GM12878 (cell line): ENCODE results near the gene RET. TPM values are rescaled to one million over a fixed set of nuclear protein-coding genes. Genes with fewer than 3 reads are reported as not detected.

ENCODE experiments used
- ATAC-seq: fragments of 200-7000 bp; cut with Tn5 transposase; 3 replicates; pipeline ENCODE4 v1.9.1; 2020; ENCODE audit warnings: mild to moderate bottlenecking, moderate library complexity
- BruUV-seq: library from RNA; stranded (reverse); fragments of 400-500 nt; replicated peaks from 2 replicates; lab custom pipeline; 2021; lab: Mats Ljungman, UMichigan
- CTCF ChIA-PET: fragments of 300-600 bp; sonication (Branson Sonifier 250); formaldehyde crosslinking; extraction: SDS; loops from one replicate; lab custom pipeline; 2021; ENCODE audit warnings: inconsistent platforms; lab: Yijun Ruan, JAX
- POLR2A ChIA-PET: fragments of 350-600 bp; formaldehyde crosslinking; extraction: SDS; loops from one replicate; lab custom pipeline; 2021; ENCODE audit warnings: inconsistent platforms; lab: Charles Lee
- RAD21 ChIA-PET: fragments of 300-600 bp; sonication (Branson Sonifier 250); formaldehyde crosslinking; loops from one replicate; lab custom pipeline; 2023; ENCODE audit warnings: antibody characterized with exemption; ENCODE audit not compliant: unreplicated experiment; lab: Charles Lee
- SMC1A ChIA-PET: fragments of 300-600 bp; sonication (Branson Sonifier 250); formaldehyde crosslinking; loops from one replicate; lab custom pipeline; 2023; ENCODE audit not compliant: unreplicated experiment, uncharacterized antibody; lab: Charles Lee
- DNase-seq: peaks from one replicate; pipeline ENCODE4 v3.0.0-alpha.2; 2011; ENCODE audit warnings: low read depth, low spot score
- FAIRE-seq: peaks from 3 replicates; lab custom pipeline; 2011; peaks lifted over from hg19 to GRCh38; lab: Jason Lieb, UNC
- H2AFZ ChIP-seq: 2 replicates; pipeline ENCODE4 v1.6.0; 2011; ENCODE audit warnings: low read depth, low read length, control low read depth; ENCODE audit not compliant: control insufficient read depth
- H3K27ac ChIP-seq: 2 replicates; pipeline ENCODE4 v1.5.1; 2011; ENCODE audit warnings: control low read depth; ENCODE audit not compliant: control insufficient read depth, insufficient read depth
- H3K27me3 ChIP-seq, 2 experiments: replicated peaks in 1 of 2; 2 replicates each; pipeline versions ENCODE4 v1.6.0 to v1.6.1; 2011; ENCODE audit warnings: low read length in 1 of 2; ENCODE audit not compliant: control insufficient read depth in 2 of 2, insufficient read depth in 2 of 2
- H3K36me3 ChIP-seq, 2 experiments: 2 replicates each; pipeline ENCODE4 v1.5.1; 2011; ENCODE audit warnings: low read length in 1 of 2; ENCODE audit not compliant: control insufficient read depth in 2 of 2, insufficient read depth in 2 of 2
- H3K4me1 ChIP-seq: 2 replicates; pipeline ENCODE4 v1.6.1; 2011; ENCODE audit warnings: mild to moderate bottlenecking, low read length, moderate library complexity, mixed read lengths; ENCODE audit not compliant: control insufficient read depth, insufficient read depth
- H3K4me2 ChIP-seq: 2 replicates; pipeline ENCODE4 v1.6.0; 2011; ENCODE audit warnings: control low read depth; ENCODE audit not compliant: control insufficient read depth, insufficient read depth
- H3K4me3 ChIP-seq: fragments of 200-600 bp; sonication (generic); 2 replicates; pipeline ENCODE4 v1.5.1; 2016
- H3K79me2 ChIP-seq: 2 replicates; pipeline ENCODE4 v1.6.0; 2011; ENCODE audit warnings: low read length; ENCODE audit not compliant: control insufficient read depth, insufficient read depth
- H3K9ac ChIP-seq: 2 replicates; pipeline ENCODE4 v1.8.0; 2011; ENCODE audit warnings: low read length, control low read depth, mixed read lengths; ENCODE audit not compliant: control insufficient read depth, insufficient read depth
- H3K9me3 ChIP-seq: replicated peaks from 3 replicates; pipeline ENCODE4 v1.5.1; 2011; ENCODE audit warnings: mild to moderate bottlenecking, low read length; ENCODE audit not compliant: control insufficient read depth, insufficient read depth
- H4K20me1 ChIP-seq: 2 replicates; pipeline ENCODE4 v1.6.0; 2011; ENCODE audit not compliant: control insufficient read depth, insufficient read depth
- BCLAF1 ChIP-seq: fragments of 450-650 bp; IDR thresholded peaks from 2 replicates; pipeline ENCODE4 v1.6.1; 2017; ENCODE audit warnings: antibody characterized with exemption, mild to moderate bottlenecking, moderate library complexity
- BRCA1 ChIP-seq: IDR thresholded peaks from 2 replicates; pipeline ENCODE4 v1.6.1; 2011; ENCODE audit warnings: low read depth, low read length, improper control_type of control experiment
- NFYA ChIP-seq: IDR thresholded peaks from 2 replicates; pipeline ENCODE4 v1.6.1; 2011; ENCODE audit warnings: low read depth, mild to moderate bottlenecking, low read length, improper control_type of control experiment, borderline replicate concordance
- SREBF1 ChIP-seq: IDR thresholded peaks from 2 replicates; pipeline ENCODE4 v1.6.1; 2012; ENCODE audit warnings: mild to moderate bottlenecking, low read length
- WGBS: methylation state at CpG from one replicate; pipeline ENCODE4 v1.1.6; 2016; ENCODE audit warnings: low lambda C conversion rate; ENCODE audit not compliant: insufficient replicate concordance, insufficient coverage; ENCODE audit errors: missing lambda C conversion rate; 5-methylcytosine and 5-hydroxymethylcytosine counted together
- in situ Hi-C: fragments of 300-500 bp; cut with MboI; formaldehyde crosslinking; loops from 9 replicates; pipeline ENCODE4 v1.14.3; 2018; ENCODE audit warnings: mixed read lengths
- intact Hi-C: fragments of 100-400 bp; cut with micrococcal nuclease; formaldehyde crosslinking; loops from one replicate; pipeline ENCODE4 v1.14.2; 2022; ENCODE audit not compliant: unreplicated experiment
- polyA plus RNA-seq, 11 experiments: library from polyadenylated mRNA; depleted of rRNA in 4 of 11; unstranded in 6 of 11; stranded (reverse) in 5 of 11; fragments of >200 nt; fragmentation: Nextera tagmentation in 4 of 11; fragmentation: Illumina TruSeq in 1 of 11; extraction: Ambion mirVana in 4 of 11; extraction: Trizol in 1 of 11; gene quantifications; 1 replicate in 1 of 11; 2 replicates in 10 of 11; pipeline versions ENCODE4 v1.2.1 to v1.2.3, GENCODE V29; 2011 to 2016; ENCODE audit warnings: inconsistent platforms in 2 of 11, missing spikeins in 2 of 11, low read depth in 1 of 11
- total RNA-seq, 4 experiments: library from RNA; depleted of rRNA in 3 of 4; stranded (reverse); fragments of >200 nt in 3 of 4; fragmentation: Illumina TruSeq in 1 of 4; extraction: Trizol in 1 of 4; gene quantifications; 2 replicates each; pipeline versions ENCODE4 v1.2.1 to v1.2.3, GENCODE V29; 2013 to 2021
- TF ChIP-seq, protein P1 (sequence below): fragments of 450-650 bp; IDR thresholded peaks from 2 replicates; pipeline ENCODE4 v1.6.1; 2016; ENCODE audit warnings: mild to moderate bottlenecking
- TF ChIP-seq, protein P2 (sequence below): fragments of 450-650 bp; formaldehyde crosslinking; IDR thresholded peaks from 2 replicates; pipeline ENCODE4 v1.4.0; 2022; ENCODE audit warnings: mild to moderate bottlenecking, moderate library complexity

The RET gene
- total and polyA plus RNA-seq, 10 of the 15 experiments (the other 5 are each of a cell fraction or from before 2014, with no cell fraction given): not detected

GRCh38 chr10:43060291-43060690 lies 16.6 kb upstream of the RET start:
- H3K4me1 ChIP-seq: no peaks in the 10 kb centered on the region
- RAD21 ChIA-PET: no interaction called here
- H3K9ac ChIP-seq: no peak overlapping the region
- H3K4me2 ChIP-seq: no peak overlapping the region
- SMC1A ChIA-PET: no interaction called here
- H2AFZ ChIP-seq: no peak overlapping the region
- no peak overlapping the region for H3K27ac ChIP-seq
- POLR2A ChIA-PET: no interaction called here
- no peaks in the 10 kb centered on the region for H3K79me2 ChIP-seq
- no peaks in the 10 kb centered on the region for H3K9me3 ChIP-seq
- BruUV-seq: no TSS peak
- no peaks in the 10 kb centered on the region for H4K20me1 ChIP-seq
- H3K36me3 ChIP-seq: no peaks in the 10 kb centered on the region
- H3K4me3 ChIP-seq: no peak overlapping the region
- in situ Hi-C loops: no loop called here
- TF ChIP-seq, protein P1, sequence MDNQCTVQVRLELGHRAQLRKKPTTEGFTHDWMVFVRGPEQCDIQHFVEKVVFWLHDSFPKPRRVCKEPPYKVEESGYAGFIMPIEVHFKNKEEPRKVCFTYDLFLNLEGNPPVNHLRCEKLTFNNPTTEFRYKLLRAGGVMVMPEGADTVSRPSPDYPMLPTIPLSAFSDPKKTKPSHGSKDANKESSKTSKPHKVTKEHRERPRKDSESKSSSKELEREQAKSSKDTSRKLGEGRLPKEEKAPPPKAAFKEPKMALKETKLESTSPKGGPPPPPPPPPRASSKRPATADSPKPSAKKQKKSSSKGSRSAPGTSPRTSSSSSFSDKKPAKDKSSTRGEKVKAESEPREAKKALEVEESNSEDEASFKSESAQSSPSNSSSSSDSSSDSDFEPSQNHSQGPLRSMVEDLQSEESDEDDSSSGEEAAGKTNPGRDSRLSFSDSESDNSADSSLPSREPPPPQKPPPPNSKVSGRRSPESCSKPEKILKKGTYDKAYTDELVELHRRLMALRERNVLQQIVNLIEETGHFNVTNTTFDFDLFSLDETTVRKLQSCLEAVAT: no peak
- no peak for TF ChIP-seq BCLAF1
- TF ChIP-seq, protein P2, sequence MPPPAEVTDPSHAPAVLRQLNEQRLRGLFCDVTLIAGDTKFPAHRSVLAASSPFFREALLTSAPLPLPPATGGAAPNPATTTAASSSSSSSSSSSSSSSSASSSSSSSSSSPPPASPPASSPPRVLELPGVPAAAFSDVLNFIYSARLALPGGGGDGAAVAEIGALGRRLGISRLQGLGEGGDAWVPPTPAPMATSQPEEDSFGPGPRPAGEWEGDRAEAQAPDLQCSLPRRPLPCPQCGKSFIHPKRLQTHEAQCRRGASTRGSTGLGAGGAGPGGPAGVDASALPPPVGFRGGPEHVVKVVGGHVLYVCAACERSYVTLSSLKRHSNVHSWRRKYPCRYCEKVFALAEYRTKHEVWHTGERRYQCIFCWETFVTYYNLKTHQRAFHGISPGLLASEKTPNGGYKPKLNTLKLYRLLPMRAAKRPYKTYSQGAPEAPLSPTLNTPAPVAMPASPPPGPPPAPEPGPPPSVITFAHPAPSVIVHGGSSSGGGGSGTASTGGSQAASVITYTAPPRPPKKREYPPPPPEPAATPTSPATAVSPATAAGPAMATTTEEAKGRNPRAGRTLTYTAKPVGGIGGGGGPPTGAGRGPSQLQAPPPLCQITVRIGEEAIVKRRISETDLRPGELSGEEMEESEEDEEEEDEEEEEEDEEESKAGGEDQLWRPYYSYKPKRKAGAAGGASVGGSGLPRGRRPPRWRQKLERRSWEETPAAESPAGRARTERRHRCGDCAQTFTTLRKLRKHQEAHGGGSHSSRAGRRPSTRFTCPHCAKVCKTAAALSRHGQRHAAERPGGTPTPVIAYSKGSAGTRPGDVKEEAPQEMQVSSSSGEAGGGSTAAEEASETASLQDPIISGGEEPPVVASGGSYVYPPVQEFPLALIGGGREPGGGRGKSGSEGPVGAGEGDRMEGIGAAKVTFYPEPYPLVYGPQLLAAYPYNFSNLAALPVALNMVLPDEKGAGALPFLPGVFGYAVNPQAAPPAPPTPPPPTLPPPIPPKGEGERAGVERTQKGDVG: no peak
- no peak for TF ChIP-seq BRCA1
- no peak for TF ChIP-seq NFYA
- no peak for TF ChIP-seq SREBF1
- CTCF ChIA-PET: no interaction called here
- intact Hi-C loops: no loop called here
- no peak for FAIRE-seq
- H3K27me3 ChIP-seq: no peaks in the 10 kb centered on the region; a peak in 2 of 4 replicates
- 21% methylated on average over 6 of the region's 6 CpGs for WGBS
- ATAC-seq: no peak
- DNase-seq: no peak
